Caki2 (cell line): ENCODE measurements around the gene MCOLN1. TPM values are rescaled to one million over a fixed set of nuclear protein-coding genes. Genes with fewer than 3 reads are reported as not detected.
"Not testable (repeated sequence)": the region's sequence is repeated elsewhere in the genome, so short reads cannot be mapped to it uniquely, and the experiment has no call there.

ENCODE experiments used
- DNase-seq: peaks from one replicate; pipeline ENCODE4 v3.0.0-alpha.2; 2015; ENCODE audit warnings: low read depth
- in situ Hi-C: cut with HindIII; loops from 2 replicates; pipeline ENCODE4 v1.10.0; 2016; ENCODE audit warnings: low sequenced_read_pairs, low pct_unique_long_range_greater_than_20kb, mixed read lengths
- total RNA-seq: library from RNA; depleted of rRNA; stranded (reverse); fragments of >200 nt; shearing (Covaris generic); gene quantifications from 2 replicates; pipeline ENCODE4 v1.2.3, GENCODE V29; 2014; ENCODE audit warnings: low replicate concordance

MCOLN1 gene
- total RNA-seq, 1 experiment from 2014 or later: 3.2 TPM

DNA sequence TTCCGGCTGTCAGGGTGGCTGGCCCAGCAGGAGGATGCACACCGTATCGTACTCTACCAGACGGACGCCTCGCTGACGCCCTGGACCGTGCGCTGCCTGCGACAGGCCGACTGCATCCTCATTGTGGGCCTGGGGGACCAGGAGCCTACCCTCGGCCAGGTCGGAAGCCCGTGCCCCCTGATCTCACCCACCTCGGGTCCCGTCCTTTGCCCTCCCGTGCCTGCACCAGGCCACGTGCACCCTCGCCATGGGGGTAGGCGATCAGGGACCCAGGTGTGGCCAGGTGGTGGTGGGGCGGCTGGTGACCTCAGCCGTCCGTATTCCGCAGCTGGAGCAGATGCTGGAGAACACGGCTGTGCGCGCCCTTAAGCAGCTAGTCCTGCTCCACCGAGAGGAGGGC is 32.1 kb downstream of the MCOLN1 start:
- no peak for DNase-seq
- in situ Hi-C loops: no loop called here

- in situ Hi-C loops: no loop called here
- DNase-seq: no peak
These were observed 32.8 kb downstream of the MCOLN1 start for GRCh38 chr19:7554990-7555864.

DNA sequence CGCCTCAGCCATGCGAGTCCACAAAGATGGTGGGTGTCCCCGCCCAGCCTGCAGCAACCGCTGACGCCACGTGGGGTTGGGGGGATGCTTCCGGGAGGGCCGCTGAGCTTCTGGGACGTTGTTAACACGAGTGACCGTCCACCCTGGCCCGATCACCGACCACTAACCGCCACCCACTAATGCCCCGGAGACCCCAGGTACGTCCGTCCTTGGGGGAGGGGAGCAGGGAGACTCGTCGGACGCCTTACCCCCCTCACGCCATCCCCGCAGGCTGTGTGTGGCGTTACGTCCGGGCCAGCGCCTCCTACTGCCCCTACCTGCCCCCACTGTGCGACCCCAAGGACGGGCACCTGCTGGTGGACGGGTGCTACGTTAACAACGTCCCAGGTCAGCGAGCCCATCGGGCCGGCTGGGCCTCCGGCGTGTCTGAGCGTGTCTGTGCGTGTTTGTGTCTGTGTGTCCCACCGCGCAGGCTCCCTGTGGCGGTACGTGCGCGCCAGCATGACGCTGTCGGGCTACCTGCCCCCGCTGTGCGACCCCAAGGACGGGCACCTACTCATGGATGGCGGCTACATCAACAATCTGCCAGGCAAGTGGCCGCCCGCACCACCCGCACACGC is 34.4 kb downstream of the MCOLN1 start:
- no peak for DNase-seq
- in situ Hi-C loops: no loop called here

- in situ Hi-C loops: no loop called here
- no peak for DNase-seq
These were observed 36.2 kb downstream of the MCOLN1 start for GRCh38 chr19:7558667-7559066.

GRCh38 chr19:7559102-7559501 is 36.7 kb downstream of the MCOLN1 start:
- in situ Hi-C loops: no loop called here

GRCh38 chr19:7560255-7560654 is 37.8 kb downstream of the MCOLN1 start:
- in situ Hi-C loops: no loop called here
- DNase-seq: no peak

More at GRCh38 chr19:7559102-7559501, 36.7 kb downstream of the MCOLN1 start:
- no peak for DNase-seq

DNA sequence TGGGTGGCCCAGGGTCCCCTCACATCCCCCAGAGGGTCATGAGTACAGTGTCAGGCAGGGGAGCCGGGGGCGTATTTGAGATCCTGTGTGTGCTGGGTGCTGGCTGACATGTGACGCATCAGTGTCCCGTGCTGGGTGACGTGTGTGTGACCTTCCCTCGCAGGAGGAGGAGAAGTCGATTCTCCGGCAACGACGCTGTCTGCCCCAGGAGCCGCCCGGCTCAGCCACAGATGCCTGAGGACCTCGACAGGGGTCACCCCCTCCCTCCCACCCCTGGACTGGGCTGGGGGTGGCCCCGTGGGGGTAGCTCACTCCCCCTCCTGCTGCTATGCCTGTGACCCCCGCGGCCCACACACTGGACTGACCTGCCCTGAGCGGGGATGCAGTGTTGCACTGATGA is 38.9 kb downstream of the MCOLN1 start:
- no peak for DNase-seq
- in situ Hi-C loops: no loop called here

- in situ Hi-C loops: no loop called here
These were observed 40.4 kb downstream of the MCOLN1 start for GRCh38 chr19:7562646-7563393.

GRCh38 chr19:7564866-7565265 is 42.4 kb downstream of the MCOLN1 start:
- no peak for DNase-seq
- in situ Hi-C loops: no loop called here

More at GRCh38 chr19:7562646-7563393, 40.4 kb downstream of the MCOLN1 start:
- no peak for DNase-seq

- no peak for DNase-seq
- in situ Hi-C loops: no loop called here
These were observed 42.9 kb downstream of the MCOLN1 start for GRCh38 chr19:7565332-7565731.

DNA sequence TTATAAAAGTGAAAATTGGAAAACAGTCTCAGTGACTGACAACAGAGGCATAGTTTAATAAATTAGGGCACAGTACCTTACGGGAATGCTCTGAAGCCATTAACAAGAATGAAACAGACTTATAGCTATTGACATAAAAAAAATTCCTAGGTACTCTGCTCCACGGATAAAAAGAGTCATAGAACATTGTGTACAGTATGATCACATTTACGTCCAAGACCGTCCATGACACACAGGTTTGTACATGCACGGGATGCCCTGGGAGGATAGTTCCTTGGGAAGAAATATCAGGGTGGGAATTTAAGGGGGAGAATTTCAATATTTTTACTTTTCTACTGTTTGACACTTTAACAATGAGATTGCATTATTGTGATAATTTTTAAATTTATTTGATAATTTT is 48.3 kb downstream of the MCOLN1 start:
- DNase-seq: no peak
- in situ Hi-C loops: no loop called here

- in situ Hi-C loops: no loop called here
- no peak for DNase-seq
These were observed 53.1 kb downstream of the MCOLN1 start for GRCh38 chr19:7575434-7576040.

DNA sequence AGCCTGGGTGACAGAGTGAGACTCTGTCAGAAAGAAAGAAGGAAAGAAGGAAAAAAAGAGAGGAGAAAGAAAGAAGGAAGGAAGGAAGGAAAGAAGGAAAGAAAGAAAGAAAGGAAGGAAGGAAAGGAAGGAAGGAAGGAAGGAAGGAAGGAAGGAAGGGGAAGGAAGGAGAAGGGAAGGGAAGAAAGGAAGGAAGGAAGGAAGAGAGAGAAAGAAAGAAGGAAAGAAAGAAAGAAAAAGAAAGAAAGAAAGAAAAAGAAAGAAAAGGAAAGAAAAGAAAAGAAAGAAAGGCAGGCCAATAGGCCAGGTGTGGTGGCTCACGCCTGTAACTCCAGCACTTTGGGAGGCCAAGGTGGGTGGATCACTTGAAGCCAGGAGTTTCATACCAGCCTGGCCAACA is 55.0 kb downstream of the MCOLN1 start:
- in situ Hi-C loops: not testable (repeated sequence)

GRCh38 chr19:7578127-7578526 is 55.7 kb downstream of the MCOLN1 start:
- in situ Hi-C loops: no loop called here

More for the DNA sequence above, 55.0 kb downstream of the MCOLN1 start:
- DNase-seq: not testable (repeated sequence)

GRCh38 chr19:7579182-7579581 is 56.8 kb downstream of the MCOLN1 start:
- in situ Hi-C loops: no loop called here
- no peak for DNase-seq

More at GRCh38 chr19:7578127-7578526, 55.7 kb downstream of the MCOLN1 start:
- DNase-seq: no peak

DNA sequence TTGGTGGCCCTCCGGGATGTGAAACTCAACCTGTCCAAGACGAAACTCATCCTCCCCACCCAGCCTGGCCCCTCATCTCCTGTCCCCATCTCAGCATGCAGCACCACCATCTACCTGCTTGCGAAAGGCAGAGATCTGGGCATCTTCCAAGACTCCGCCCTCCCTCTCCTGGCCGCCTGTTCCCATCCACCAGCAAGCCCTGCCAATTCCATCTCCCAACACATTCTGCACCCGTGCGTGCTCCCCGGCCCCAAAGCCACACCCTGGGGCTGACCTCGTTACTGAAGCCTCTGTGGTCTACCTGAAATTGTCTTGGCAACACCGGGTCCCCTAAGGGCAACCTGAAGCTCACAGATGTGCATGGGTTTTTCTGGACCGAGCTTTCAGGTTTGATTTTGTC is 60.0 kb downstream of the MCOLN1 start:
- DNase-seq: no peak
- in situ Hi-C loops: no loop called here
